GM12872 (cell line): ENCODE results near the gene RNF32.

Experiments
- TF ChIP-seq, protein P1 (sequence below): IDR thresholded peaks from 3 replicates; pipeline ENCODE4 v1.5.1; 2011; ENCODE audit warnings: low read depth, mild to moderate bottlenecking, low read length, moderate library complexity; ENCODE audit not compliant: insufficient read depth

Gene RNF32

GRCh38 chr7:156629873-156630272 is 10.7 kb upstream of the RNF32 start:
- TF ChIP-seq, protein P1, sequence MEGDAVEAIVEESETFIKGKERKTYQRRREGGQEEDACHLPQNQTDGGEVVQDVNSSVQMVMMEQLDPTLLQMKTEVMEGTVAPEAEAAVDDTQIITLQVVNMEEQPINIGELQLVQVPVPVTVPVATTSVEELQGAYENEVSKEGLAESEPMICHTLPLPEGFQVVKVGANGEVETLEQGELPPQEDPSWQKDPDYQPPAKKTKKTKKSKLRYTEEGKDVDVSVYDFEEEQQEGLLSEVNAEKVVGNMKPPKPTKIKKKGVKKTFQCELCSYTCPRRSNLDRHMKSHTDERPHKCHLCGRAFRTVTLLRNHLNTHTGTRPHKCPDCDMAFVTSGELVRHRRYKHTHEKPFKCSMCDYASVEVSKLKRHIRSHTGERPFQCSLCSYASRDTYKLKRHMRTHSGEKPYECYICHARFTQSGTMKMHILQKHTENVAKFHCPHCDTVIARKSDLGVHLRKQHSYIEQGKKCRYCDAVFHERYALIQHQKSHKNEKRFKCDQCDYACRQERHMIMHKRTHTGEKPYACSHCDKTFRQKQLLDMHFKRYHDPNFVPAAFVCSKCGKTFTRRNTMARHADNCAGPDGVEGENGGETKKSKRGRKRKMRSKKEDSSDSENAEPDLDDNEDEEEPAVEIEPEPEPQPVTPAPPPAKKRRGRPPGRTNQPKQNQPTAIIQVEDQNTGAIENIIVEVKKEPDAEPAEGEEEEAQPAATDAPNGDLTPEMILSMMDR = no peak

- TF ChIP-seq, protein P1 = no peak
Measured at GRCh38 chr7:156634117-156634516, 6.5 kb upstream of the RNF32 start.

- TF ChIP-seq, protein P1 = no peak
Measured at GRCh38 chr7:156635529-156636385, 4.8 kb upstream of the RNF32 start.

DNA sequence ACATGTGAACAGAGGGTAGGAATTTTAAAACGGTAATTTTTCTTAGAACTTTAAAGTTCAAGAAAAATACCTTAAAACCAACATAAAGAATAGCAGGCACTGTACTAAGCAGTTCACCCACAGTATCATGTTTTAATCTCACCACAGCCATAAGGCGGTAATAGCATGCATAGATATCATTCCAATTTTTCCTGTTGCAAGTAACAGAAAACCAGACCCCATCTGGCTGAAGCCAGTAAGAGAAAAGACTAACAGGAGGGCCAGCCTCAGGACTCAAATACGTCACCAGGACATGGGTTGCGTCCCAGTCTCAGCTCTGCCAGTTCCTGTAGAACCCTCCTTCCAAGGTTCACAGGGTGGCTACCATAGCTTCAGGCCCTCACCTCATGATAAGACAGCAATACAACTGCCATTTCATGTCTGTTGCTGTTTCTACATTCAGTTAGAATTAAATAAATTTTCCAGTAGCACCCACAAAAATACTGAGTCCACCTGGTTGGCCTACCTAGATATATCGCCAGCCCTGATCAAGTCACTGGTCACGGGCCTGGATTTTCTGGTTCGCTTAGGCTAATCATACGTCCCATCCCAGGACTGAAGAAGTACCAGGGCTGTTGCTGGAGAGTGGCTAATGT is 2.0 kb upstream of the RNF32 start:
- TF ChIP-seq, protein P1 = no peak

GRCh38 chr7:156639426-156640256 is 933 bp upstream of the RNF32 start:
- TF ChIP-seq, protein P1 = no peak

DNA sequence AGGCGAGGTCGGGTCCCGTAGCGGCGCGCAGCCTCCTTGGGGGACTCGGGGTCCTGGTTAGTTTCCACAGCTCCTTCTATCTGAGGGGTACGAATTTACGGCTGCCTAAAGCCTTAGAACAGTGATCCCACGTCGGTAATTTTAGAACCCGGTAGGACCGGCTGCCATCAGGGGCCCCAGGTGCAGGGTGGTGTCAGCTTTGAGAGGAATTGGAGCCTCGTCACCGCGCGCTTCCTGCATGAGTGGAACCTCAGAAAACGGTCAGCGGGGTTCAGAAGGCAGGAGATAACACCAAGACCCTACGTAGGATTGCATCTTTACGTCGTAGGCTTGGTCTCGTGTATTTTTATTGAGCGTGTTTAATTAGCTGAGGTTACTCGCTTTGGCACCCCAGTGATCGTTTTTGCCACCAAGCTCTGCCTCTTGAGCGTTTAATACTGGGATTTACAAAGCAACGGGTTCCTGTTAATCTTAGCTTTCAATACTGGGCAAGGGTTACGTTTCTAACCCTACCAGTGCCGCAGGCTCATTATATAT is 443 bp downstream of the RNF32 start:
- TF ChIP-seq, protein P1 = no peak
